Endothelial cell of umbilical vein (primary cell): ENCODE data around the gene PROB1. TPM values are rescaled to one million over a fixed set of nuclear protein-coding genes. Genes with fewer than 3 reads are reported as not detected.

ENCODE experiments used
- BruUV-seq: library from RNA; stranded (reverse); fragments of 400-500 nt; replicated peaks from 2 replicates; lab custom pipeline; 2021; lab: Mats Ljungman, UMichigan
- CTCF ChIA-PET: fragments of 300-600, 350-600 bp; sonication (Branson Sonifier 250); formaldehyde crosslinking; loops from one replicate; lab custom pipeline; 2021; ENCODE audit warnings: antibody characterized with exemption, inconsistent platforms; lab: Charles Lee
- POLR2A ChIA-PET: fragments of 300-600, 350-600 bp; sonication (Branson Sonifier 250); formaldehyde crosslinking; loops from one replicate; lab custom pipeline; 2021; ENCODE audit warnings: antibody characterized with exemption, inconsistent platforms; lab: Charles Lee
- DNase-seq: peaks from one replicate; pipeline ENCODE4 v3.0.0-alpha.2; 2011; ENCODE audit warnings: low read depth, low spot score
- FAIRE-seq: peaks from 2 replicates; lab custom pipeline; 2011; peaks lifted over from hg19 to GRCh38; lab: Jason Lieb, UNC
- H2AFZ ChIP-seq: 2 replicates; pipeline ENCODE4 v1.6.0; 2012; ENCODE audit warnings: low read depth, low read length, control low read depth, inconsistent platforms
- H3K27ac ChIP-seq: 2 replicates; pipeline ENCODE4 v1.5.1; 2011; ENCODE audit warnings: low read depth, mild to moderate bottlenecking, control low read depth, low read length, moderate library complexity; ENCODE audit not compliant: insufficient read depth
- H3K27me3 ChIP-seq, 2 experiments: 2 replicates each; pipeline versions ENCODE4 v1.6.0 to v1.6.1; 2011; ENCODE audit warnings: low read length in 2 of 2, mixed read lengths in 1 of 2; ENCODE audit not compliant: control insufficient read depth in 2 of 2, insufficient read depth in 2 of 2
- H3K36me3 ChIP-seq, 2 experiments: 2 replicates in 1 of 2; 3 replicates in 1 of 2; pipeline ENCODE4 v1.5.1; 2011; ENCODE audit warnings: low read length in 2 of 2, mild to moderate bottlenecking in 1 of 2, moderate library complexity in 1 of 2; ENCODE audit not compliant: control insufficient read depth in 2 of 2, insufficient read depth in 2 of 2; ENCODE audit errors: extremely low read depth in 1 of 2
- H3K4me1 ChIP-seq: 3 replicates; pipeline ENCODE4 v1.5.1; 2011; ENCODE audit warnings: mild to moderate bottlenecking, low read length; ENCODE audit not compliant: control insufficient read depth, insufficient read depth; ENCODE audit errors: extremely low read depth
- H3K4me2 ChIP-seq: 2 replicates; pipeline ENCODE4 v1.6.1; 2011; ENCODE audit warnings: low read length, control low read depth, mixed read lengths; ENCODE audit not compliant: insufficient read depth
- H3K4me3 ChIP-seq, 3 experiments: fragments of 200-600 bp in 1 of 3; sonication (generic), shearing (Covaris generic) in 1 of 3; replicated peaks in 1 of 3; 2 replicates each; pipeline ENCODE4 v1.5.1; 2011 to 2016; ENCODE audit warnings: control low read depth in 3 of 3, low read length in 3 of 3, mild to moderate bottlenecking in 2 of 3, inconsistent platforms in 1 of 3, low read depth in 1 of 3, moderate library complexity in 1 of 3; ENCODE audit not compliant: insufficient read depth in 1 of 3
- H3K79me2 ChIP-seq: 2 replicates; pipeline ENCODE4 v1.6.0; 2012; ENCODE audit warnings: low read length, inconsistent platforms; ENCODE audit not compliant: control insufficient read depth, insufficient read depth
- H3K9ac ChIP-seq: replicated peaks from 2 replicates; pipeline ENCODE3; 2011; ENCODE audit warnings: low read length, control low read depth; ENCODE audit not compliant: insufficient read depth; ENCODE audit errors: extremely low read depth
- H3K9me1 ChIP-seq: replicated peaks from 3 replicates; pipeline ENCODE4 v1.6.0; 2011; ENCODE audit warnings: mild to moderate bottlenecking, low read length; ENCODE audit not compliant: control insufficient read depth, insufficient read depth; ENCODE audit errors: extremely low read depth
- H3K9me3 ChIP-seq: replicated peaks from 2 replicates; pipeline ENCODE4 v1.5.1; 2012; ENCODE audit warnings: low read length, inconsistent platforms; ENCODE audit not compliant: control insufficient read depth, insufficient read depth
- H4K20me1 ChIP-seq: replicated peaks from 2 replicates; pipeline ENCODE3; 2011; ENCODE audit warnings: mild to moderate bottlenecking, low read length; ENCODE audit not compliant: control insufficient read depth, insufficient read depth; ENCODE audit errors: extremely low read depth
- CTCF ChIP-seq, 2 donors: IDR thresholded peaks; 1 replicate in 1 of 2; 2 replicates in 1 of 2; pipeline ENCODE4 v1.5.1; 2011; ENCODE audit warnings: low read length in 2 of 2, mild to moderate bottlenecking in 2 of 2, moderate library complexity in 2 of 2, control low read depth in 1 of 2, inconsistent platforms in 1 of 2, low read depth in 1 of 2; ENCODE audit not compliant: insufficient read depth in 1 of 2; ENCODE audit errors: extremely low read depth in 1 of 2
- EZH2 ChIP-seq: IDR thresholded peaks from 2 replicates; pipeline ENCODE4 v1.6.1; 2012; ENCODE audit warnings: borderline replicate concordance, low read depth, mild to moderate bottlenecking, moderate library complexity, low read length, inconsistent platforms; ENCODE audit not compliant: severe bottlenecking
- FOS ChIP-seq: IDR thresholded peaks from 2 replicates; pipeline ENCODE4 v1.6.1; 2011; ENCODE audit warnings: mild to moderate bottlenecking, low read length, moderate library complexity, borderline replicate concordance; ENCODE audit not compliant: insufficient read depth
- GATA2 ChIP-seq: IDR thresholded peaks from 2 replicates; pipeline ENCODE4 v1.7.0; 2011; ENCODE audit warnings: low read depth, mild to moderate bottlenecking, moderate library complexity, mixed read lengths, low read length; ENCODE audit not compliant: insufficient read length, insufficient read depth
- JUN ChIP-seq: IDR thresholded peaks from 2 replicates; pipeline ENCODE4 v1.6.1; 2011; ENCODE audit warnings: borderline replicate concordance, low read depth; ENCODE audit not compliant: insufficient read length, insufficient read depth
- MAX ChIP-seq: IDR thresholded peaks from 2 replicates; pipeline ENCODE4 v1.6.1; 2011; ENCODE audit not compliant: insufficient read depth, insufficient read length
- MYC ChIP-seq: IDR thresholded peaks from one replicate; pipeline ENCODE4 v1.6.1; 2011; ENCODE audit warnings: mild to moderate bottlenecking, low read depth, low read length
- POLR2A ChIP-seq: IDR thresholded peaks from 2 replicates; pipeline ENCODE4 v1.6.1; 2012; ENCODE audit warnings: low read depth, mild to moderate bottlenecking, control low read depth, low read length
- POLR2AphosphoS5 ChIP-seq: IDR thresholded peaks from 2 replicates; pipeline ENCODE4 v1.6.1; 2012; ENCODE audit warnings: low read depth, mild to moderate bottlenecking, control low read depth, low read length, moderate library complexity; ENCODE audit not compliant: insufficient read depth
- dilution Hi-C: fragments of 300-500 bp; cut with MboI; formaldehyde crosslinking; loops from one replicate; pipeline ENCODE4 v1.15.0; 2019; ENCODE audit warnings: low sequenced_read_pairs; ENCODE audit not compliant: extremely low pct_ligation_motif_present
- intact Hi-C: fragments of 100-400 bp; cut with micrococcal nuclease; formaldehyde crosslinking; loops from one replicate; pipeline ENCODE4 v1.10.0; 2022
- polyA plus RNA-seq, 4 experiments: library from polyadenylated mRNA; depleted of rRNA in 3 of 4; stranded (reverse) in 3 of 4; unstranded in 1 of 4; fragments of >200 nt; gene quantifications; 2 replicates each; pipeline versions ENCODE4 v1.2.1 to v1.2.3, GENCODE V29; 2011 to 2012; ENCODE audit warnings: missing spikeins in 1 of 4
- total RNA-seq: library from RNA; stranded (reverse); gene quantifications from 2 replicates; pipeline ENCODE4 v1.2.3, GENCODE V29; 2021

The PROB1 gene
- total and polyA plus RNA-seq, 2 donors (not counting 3 experiments of a cell fraction or from before 2014, with no cell fraction given): 0.47 to 1.9 TPM

- Histone ChIP-seq H3K9me1 (no peaks in the 10 kb centered on the region), H4K20me1 (peaks cover 9% of the 10 kb centered on the region), H3K79me2 (peaks cover 32% of the 10 kb centered on the region), H3K9ac (no peak overlapping the region), H2AFZ (no peak overlapping the region), H3K27ac (no peak overlapping the region), H3K36me3 (peaks cover 3 to 14% of the 10 kb centered on the region in 2 experiments), H3K4me2 (no peak overlapping the region), H3K4me3 (no peak overlapping the region), H3K4me1 (no peaks in the 10 kb centered on the region), H3K27me3 (no peaks in the 10 kb centered on the region), H3K9me3 (no peaks in the 10 kb centered on the region)
- no peak for TF ChIP-seq GATA2
- intact Hi-C loops (no loop called here), dilution Hi-C loops (no loop called here)
- no TSS peak for BruUV-seq
- FAIRE-seq (no peak), DNase-seq (no peak)
- CTCF ChIA-PET: interaction anchor here (1.2 kb wide), 1 partner anchor 20 kb away, joined by 5 read pairs; the partner anchor contains the start of gene PAIP2
- POLR2A ChIA-PET: interaction anchor here (0.6 kb wide), 1 partner anchor 10 kb away, joined by 5 read pairs; no protein-coding TSS in a partner anchor
Measured at GRCh38 chr5:139361835-139362429, 33.0 kb downstream of the PROB1 start.

- no peak overlapping the region for H3K4me3 ChIP-seq
- DNase-seq (no peak), FAIRE-seq (no peak)
- no peak overlapping the region for H3K9ac ChIP-seq
- H3K36me3 ChIP-seq: peaks cover under 1 to 3% of the 10 kb centered on the region in 2 experiments
- CTCF ChIA-PET: interaction anchor here (0.9 kb wide), 1 partner anchor 17 kb away, joined by 3 read pairs; no protein-coding TSS in a partner anchor
- no peaks in the 10 kb centered on the region for H3K9me1 ChIP-seq
- H3K27me3 ChIP-seq: no peaks in the 10 kb centered on the region
- peaks cover 9% of the 10 kb centered on the region for H4K20me1 ChIP-seq
- no peaks in the 10 kb centered on the region for H3K4me1 ChIP-seq
- H2AFZ ChIP-seq: no peak overlapping the region
- intact Hi-C loops: no loop called here
- POLR2A ChIA-PET: no interaction called here
- no peak overlapping the region for H3K4me2 ChIP-seq
- no peaks in the 10 kb centered on the region for H3K9me3 ChIP-seq
- H3K27ac ChIP-seq: no peak overlapping the region
- peaks cover 44% of the 10 kb centered on the region for H3K79me2 ChIP-seq
- dilution Hi-C loops: no loop called here
- TF ChIP-seq MYC: no peak
- TF ChIP-seq JUN: no peak
- TF ChIP-seq POLR2A: no peak
- TF ChIP-seq GATA2: no peak
- TF ChIP-seq CTCF (IDR thresholded peaks at IDR 0.05; ENCODE audit: extremely low read depth in 1 of 2, insufficient read depth in 1 of 2, low read depth in 1 of 2, low read length in 2 of 2): no peak
- no peak for TF ChIP-seq POLR2AphosphoS5
- TF ChIP-seq MAX: no peak
- no peak for TF ChIP-seq FOS
- TF ChIP-seq EZH2: no peak
- BruUV-seq: no TSS peak
Measured at GRCh38 chr5:139360384-139360783, 34.5 kb downstream of the PROB1 start.
